RWPE1 (cell line): ENCODE results near the gene ADAMTS9.

Source experiments
- CTCF ChIA-PET: fragments of 350-600 bp; sonication (Branson Sonifier 250); formaldehyde crosslinking; extraction: SDS; loops from one replicate; lab custom pipeline; 2021; lab: Yijun Ruan, JAX
- POLR2A ChIA-PET: fragments of 400-600 bp; formaldehyde crosslinking; extraction: SDS; loops from one replicate; lab custom pipeline; 2020; ENCODE audit warnings: antibody characterized with exemption; ENCODE audit not compliant: low non-redundant PET; lab: Yijun Ruan, JAX
- DNase-seq: peaks from one replicate; pipeline ENCODE4 v3.0.0; 2012; ENCODE audit warnings: low spot score
- H3K27ac ChIP-seq: fragments of 450-650 bp; 2 replicates; pipeline ENCODE4 v1.5.1; 2017
- CTCF ChIP-seq: fragments of 450-650 bp; conservative IDR thresholded peaks from 2 replicates; pipeline ENCODE4 v1.5.1; 2017; ENCODE audit warnings: low read depth, mild to moderate bottlenecking

ADAMTS9 gene

GRCh38 chr3:64520334-64520733 lies 167.5 kb downstream of the ADAMTS9 start:
- H3K27ac ChIP-seq, result no peak overlapping the region
- POLR2A ChIA-PET, result no interaction called here
- no peak for TF ChIP-seq CTCF
- CTCF ChIA-PET, result no interaction called here
- DNase-seq, result no peak

GRCh38 chr3:64518950-64519349 lies 168.8 kb downstream of the ADAMTS9 start:
- POLR2A ChIA-PET, result no interaction called here
- CTCF ChIA-PET, result interaction anchor here (0.6 to 0.7 kb wide), 2 partner anchors 12 to 1675 kb away, joined by 3 to 4 read pairs; no protein-coding TSS in a partner anchor
- H3K27ac ChIP-seq, result no peak overlapping the region
- TF ChIP-seq CTCF, result no peak
- DNase-seq, result no peak

GRCh38 chr3:64518496-64518895 lies 169.3 kb downstream of the ADAMTS9 start:
- ChIA-PET CTCF (interaction anchor here (0.6 to 0.7 kb wide), 2 partner anchors 12 to 527 kb away, joined by 4 to 7 read pairs; no protein-coding TSS in a partner anchor), POLR2A (no interaction called here)
- H3K27ac ChIP-seq, result no peak overlapping the region
- no peak for TF ChIP-seq CTCF
- peak; percentile 52 for DNase-seq

GRCh38 chr3:64514889-64515288 lies 172.9 kb downstream of the ADAMTS9 start:
- ChIA-PET CTCF (interaction anchor here (0.6 kb wide), 1 partner anchor 15 kb away, joined by 4 read pairs; no protein-coding TSS in a partner anchor), POLR2A (no interaction called here)
- DNase-seq, result no peak
- no peak overlapping the region for H3K27ac ChIP-seq
- TF ChIP-seq CTCF, result no peak

GRCh38 chr3:64509206-64509605 lies 178.6 kb downstream of the ADAMTS9 start:
- H3K27ac ChIP-seq, result no peak overlapping the region
- ChIA-PET POLR2A (no interaction called here), CTCF (no interaction called here)
- TF ChIP-seq CTCF, result no peak
- no peak for DNase-seq

- no peak overlapping the region for H3K27ac ChIP-seq
- ChIA-PET POLR2A (no interaction called here), CTCF (no interaction called here)
- no peak for TF ChIP-seq CTCF
- no peak for DNase-seq
Observed at GRCh38 chr3:64508140-64508539, 179.7 kb downstream of the ADAMTS9 start.
